HepG2 (cell line): ENCODE measurements around the gene COASY. TPM values are rescaled to one million over a fixed set of nuclear protein-coding genes. Genes with fewer than 3 reads are reported as not detected.
A peak's percentile ranks its signal among the peaks of the same experiment; 100 is the strongest.

Experiments
- ARNTL ChIP-seq: sonication (generic); formaldehyde crosslinking; IDR thresholded peaks from 2 replicates; pipeline ENCODE4 v1.4.0; 2020; ENCODE audit warnings: mild to moderate bottlenecking, missing genetic modification reagents
- CTCF ChIP-seq: sonication (generic); formaldehyde crosslinking; IDR thresholded peaks from 2 replicates; pipeline ENCODE4 v1.5.0; 2020; ENCODE audit warnings: mild to moderate bottlenecking, missing genetic modification reagents, moderate library complexity
- E2F5 ChIP-seq: sonication (generic); formaldehyde crosslinking; conservative IDR thresholded peaks from 2 replicates; pipeline ENCODE4 v1.4.0; 2020; ENCODE audit warnings: missing genetic modification reagents
- HNF1A ChIP-seq, 2 experiments: sonication (generic) in 1 of 2; formaldehyde crosslinking in 1 of 2; IDR thresholded peaks; 2 replicates each; pipeline versions ENCODE4 v1.4.0 to v1.6.1; 2016 to 2020; ENCODE audit warnings: borderline replicate concordance in 1 of 2, low read depth in 1 of 2, mild to moderate bottlenecking in 1 of 2, missing genetic modification reagents in 1 of 2
- KAT8 ChIP-seq: IDR thresholded peaks from 2 replicates; pipeline ENCODE4 v1.6.1; 2016; ENCODE audit warnings: missing genetic modification reagents, missing compliant biosample characterization
- NFAT5 ChIP-seq: sonication (generic); formaldehyde crosslinking; IDR thresholded peaks from 2 replicates; pipeline ENCODE4 v1.4.0; 2020; ENCODE audit warnings: missing genetic modification reagents
- NFKB2 ChIP-seq: sonication (generic); formaldehyde crosslinking; IDR thresholded peaks from 2 replicates; pipeline ENCODE4 v1.4.0; 2020; ENCODE audit warnings: missing genetic modification reagents, borderline replicate concordance
- SSRP1 ChIP-seq: IDR thresholded peaks from 2 replicates; pipeline ENCODE4 v1.6.1; 2016; ENCODE audit warnings: control low read depth
- U2AF2 ChIP-seq: fragments of 200-400 bp; formaldehyde crosslinking; IDR thresholded peaks from 2 replicates; pipeline ENCODE4 v1.6.1; 2017; ENCODE audit warnings: low read depth, mild to moderate bottlenecking, low read length
- ZBTB43 ChIP-seq: sonication (generic); formaldehyde crosslinking; conservative IDR thresholded peaks from 2 replicates; pipeline ENCODE4 v1.4.0; 2020; ENCODE audit warnings: missing genetic modification reagents
- ZFP37 ChIP-seq: sonication (generic); formaldehyde crosslinking; IDR thresholded peaks from 2 replicates; pipeline ENCODE4 v1.4.0; 2020; ENCODE audit warnings: missing genetic modification reagents, borderline replicate concordance
- ZIK1 ChIP-seq: sonication (generic); formaldehyde crosslinking; IDR thresholded peaks from 2 replicates; pipeline ENCODE4 v1.5.0; 2020; ENCODE audit warnings: mild to moderate bottlenecking, low read depth, missing genetic modification reagents, borderline replicate concordance
- ZNF652 ChIP-seq: IDR thresholded peaks from 2 replicates; pipeline ENCODE4 v1.6.1; 2016; ENCODE audit warnings: low read depth, borderline replicate concordance
- polyA plus RNA-seq, 8 experiments: library from polyadenylated mRNA; depleted of rRNA in 3 of 8; stranded (reverse) in 7 of 8; unstranded in 1 of 8; fragments of >200 nt; fragmentation: Illumina TruSeq in 4 of 8; extraction: Trizol in 4 of 8; gene quantifications; 2 replicates each; pipeline versions ENCODE4 v1.2.1 to v1.2.3, GENCODE V29; 2011 to 2016; ENCODE audit warnings: low read depth in 4 of 8, missing spikeins in 1 of 8, mixed read lengths in 1 of 8; ENCODE audit not compliant: insufficient read depth in 1 of 8
- total RNA-seq, 5 experiments: library from RNA; depleted of rRNA; stranded (reverse); fragments of >200 nt; fragmentation: Illumina TruSeq; extraction: Trizol; gene quantifications; 2 replicates each; pipeline ENCODE4 v1.2.3, GENCODE V29; 2016; ENCODE audit warnings: low read depth in 1 of 5

The COASY gene
- total and polyA plus RNA-seq, 2 of the 13 experiments (the other 11 are each of a cell fraction or from before 2014, with no cell fraction given) = 90.7 to 125 TPM

GRCh38 chr17:42577532-42578281 is 15.8 kb downstream of the COASY start, which contains the start of gene PSMC3IP (continued):
- TF ChIP-seq HNF1A (IDR thresholded peaks at IDR 0.05; ENCODE audit: low read depth) = no peak; the same call in 1 of the 2 replicates
- peak; percentile 55; the same call in 1 of the 2 replicates for TF ChIP-seq HNF1A (CRISPR knock-in tag; IDR thresholded peaks at IDR 0.05; ENCODE audit: borderline replicate concordance)
- TF ChIP-seq ZBTB43 = peak; percentile 65
- peak; percentile 84 for TF ChIP-seq CTCF (CRISPR knock-in tag)
- peak; percentile 31; the same call in 1 of the 2 replicates for TF ChIP-seq ZNF652 (CRISPR knock-in tag)
- TF ChIP-seq NFAT5 = no peak; the same call in 1 of the 2 replicates
- peak; percentile 42 for TF ChIP-seq SSRP1 (CRISPR knock-in tag)
- no peak for TF ChIP-seq ZFP37 (CRISPR knock-in tag)
- TF ChIP-seq ZIK1 = no peak
- TF ChIP-seq U2AF2 = peak; percentile 95
- peak; percentile 95 for TF ChIP-seq KAT8 (CRISPR knock-in tag)
- peak; percentile 99 for TF ChIP-seq E2F5 (CRISPR knock-in tag)
- peak; percentile 62; the same call in 1 of the 2 replicates for TF ChIP-seq NFKB2
- TF ChIP-seq ARNTL = peak; percentile 28
